Left lung (tissue), 10 donors: ENCODE measurements around the gene CNGA3. TPM values are rescaled to one million over a fixed set of nuclear protein-coding genes. Genes with fewer than 3 reads are reported as not detected.
"Not testable (repeated sequence)": the region's sequence is repeated elsewhere in the genome, so short reads cannot be mapped to it uniquely, and the experiment has no call there.

Experiments
- ATAC-seq: fragments of 200-7000 bp; cut with Tn5 transposase; one replicate; pipeline ENCODE4 v1.9.1; 2020; ENCODE audit warnings: moderate library complexity
- DNase-seq, 4 donors: peaks; one replicate each; pipeline ENCODE4 v3.0.0-alpha.2; 2013 to 2020
- H3K27ac ChIP-seq, 2 donors: fragments of 200-600 bp; sonication (generic) in 1 of 2; one replicate each; pipeline versions ENCODE4 v1.5.0 to v1.8.0; 2020 to 2021
- H3K27me3 ChIP-seq, 2 donors: fragments of 200-600 bp; sonication (generic) in 1 of 2; one replicate each; pipeline versions ENCODE4 v1.5.0 to v1.8.0; 2020 to 2021
- H3K36me3 ChIP-seq, 2 donors: fragments of 200-600 bp; sonication (generic) in 1 of 2; one replicate each; pipeline versions ENCODE4 v1.5.0 to v1.8.0; 2020 to 2021
- H3K4me1 ChIP-seq, 2 donors: fragments of 200-600 bp; one replicate each; pipeline ENCODE4 v1.8.0; 2021
- H3K4me3 ChIP-seq, 2 donors: fragments of 200-600 bp; sonication (generic) in 1 of 2; one replicate each; pipeline versions ENCODE4 v1.5.0 to v1.8.0; 2020 to 2021; ENCODE audit warnings: mild to moderate bottlenecking in 1 of 2
- H3K9me3 ChIP-seq, 2 donors: fragments of 200-600 bp; sonication (generic) in 1 of 2; one replicate each; pipeline versions ENCODE4 v1.5.0 to v1.8.0; 2020 to 2021
- intact Hi-C, 2 donors: fragments of 100-400 bp; cut with DNase I; formaldehyde crosslinking; loops; one replicate each; pipeline versions ENCODE4 v1.11.2 to v1.14.2; 2022
- polyA plus RNA-seq, 6 donors: library from polyadenylated mRNA; unstranded; fragments of 120-200 nt; gene quantifications; one replicate each; pipeline ENCODE4 v1.2.1, GENCODE V29; 2013; ENCODE audit not compliant: insufficient read length in 6 of 6
- total RNA-seq, 2 donors: library from RNA; stranded (reverse); fragmentation: NEBNext Ultra II Directional; extraction: Animal tissue kit (Norgen Biotek cat#: 25700); gene quantifications; one replicate each; pipeline ENCODE4 v1.2.1, GENCODE V29; 2021
- TF ChIP-seq, protein P1 (sequence below), 2 donors: fragments of 200-600 bp; sonication (generic) in 1 of 2; IDR thresholded peaks; one replicate each; pipeline versions ENCODE4 v1.5.0 to v1.8.0; 2021; ENCODE audit warnings: antibody characterized with exemption in 2 of 2
- donor health status: DM: no; HTN: yes; CAD: no.
- donor health status: DM: no; HTN: no; CAD: no.

CNGA3 gene
- total and polyA plus RNA-seq, 8 donors, result 0.04 to 0.10 (median 0.06) TPM; not detected in 3

DNA sequence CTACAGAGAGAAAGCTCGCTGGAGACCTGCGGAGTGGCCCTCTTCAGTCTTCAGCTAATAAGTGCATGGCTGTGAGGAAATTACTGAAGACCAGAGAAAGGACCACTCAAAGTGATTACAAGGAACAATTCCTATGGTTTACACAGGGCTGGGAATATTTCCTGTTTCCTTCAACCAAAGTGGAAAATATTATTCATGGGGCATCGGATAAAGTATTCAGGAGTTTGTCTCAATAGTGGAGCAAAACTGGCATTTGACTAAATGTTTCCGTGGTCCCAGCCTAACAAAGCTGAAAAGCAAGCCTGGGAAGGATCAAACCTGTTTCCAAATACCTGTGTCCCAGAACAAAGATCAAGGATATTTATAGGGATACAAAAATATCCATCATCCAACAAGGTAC lies 32.0 kb upstream of the CNGA3 start:
- no peak overlapping the region for H3K27ac ChIP-seq
- intact Hi-C loops, result no loop called here
- DNase-seq (no peak), ATAC-seq (no peak)
- H3K4me1 ChIP-seq, result no peaks in the 10 kb centered on the region
- H3K9me3 ChIP-seq, result peaks cover 0 to 5% of the 10 kb centered on the region in 2 donors
- TF ChIP-seq, protein P1, sequence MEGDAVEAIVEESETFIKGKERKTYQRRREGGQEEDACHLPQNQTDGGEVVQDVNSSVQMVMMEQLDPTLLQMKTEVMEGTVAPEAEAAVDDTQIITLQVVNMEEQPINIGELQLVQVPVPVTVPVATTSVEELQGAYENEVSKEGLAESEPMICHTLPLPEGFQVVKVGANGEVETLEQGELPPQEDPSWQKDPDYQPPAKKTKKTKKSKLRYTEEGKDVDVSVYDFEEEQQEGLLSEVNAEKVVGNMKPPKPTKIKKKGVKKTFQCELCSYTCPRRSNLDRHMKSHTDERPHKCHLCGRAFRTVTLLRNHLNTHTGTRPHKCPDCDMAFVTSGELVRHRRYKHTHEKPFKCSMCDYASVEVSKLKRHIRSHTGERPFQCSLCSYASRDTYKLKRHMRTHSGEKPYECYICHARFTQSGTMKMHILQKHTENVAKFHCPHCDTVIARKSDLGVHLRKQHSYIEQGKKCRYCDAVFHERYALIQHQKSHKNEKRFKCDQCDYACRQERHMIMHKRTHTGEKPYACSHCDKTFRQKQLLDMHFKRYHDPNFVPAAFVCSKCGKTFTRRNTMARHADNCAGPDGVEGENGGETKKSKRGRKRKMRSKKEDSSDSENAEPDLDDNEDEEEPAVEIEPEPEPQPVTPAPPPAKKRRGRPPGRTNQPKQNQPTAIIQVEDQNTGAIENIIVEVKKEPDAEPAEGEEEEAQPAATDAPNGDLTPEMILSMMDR (IDR thresholded peaks at IDR 0.05), result no peak
- H3K36me3 ChIP-seq, result no peaks in the 10 kb centered on the region
- H3K27me3 ChIP-seq, result peaks cover 0 to 28% of the 10 kb centered on the region in 2 donors
- no peak overlapping the region for H3K4me3 ChIP-seq

DNA sequence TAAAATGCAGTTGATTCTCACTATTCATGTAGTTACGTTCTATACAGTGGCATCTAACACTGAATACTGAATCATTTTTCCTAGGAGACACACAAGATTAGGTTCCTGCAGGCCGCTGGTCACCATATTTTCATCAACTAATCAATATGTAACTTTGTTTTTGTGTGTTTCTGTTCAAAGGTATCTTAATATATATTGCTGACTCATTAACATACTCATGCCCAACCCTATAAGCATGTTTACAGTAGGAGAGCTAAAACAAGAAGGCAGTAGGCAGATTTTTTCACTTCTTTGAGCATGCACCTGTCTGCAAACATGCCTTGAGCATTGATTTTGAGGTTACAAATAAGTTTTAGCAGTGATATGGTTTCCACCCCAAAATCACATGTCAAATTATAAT lies 30.3 kb upstream of the CNGA3 start:
- peaks cover 0 to 16% of the 10 kb centered on the region in 2 donors for H3K27me3 ChIP-seq
- no peak overlapping the region for H3K4me3 ChIP-seq
- H3K4me1 ChIP-seq, result no peaks in the 10 kb centered on the region
- no peak for DNase-seq
- TF ChIP-seq, protein P1 (IDR thresholded peaks at IDR 0.05), result no peak
- H3K9me3 ChIP-seq, result peaks cover 0 to 20% of the 10 kb centered on the region in 2 donors
- no peak overlapping the region for H3K27ac ChIP-seq
- ATAC-seq, result no peak
- no peaks in the 10 kb centered on the region for H3K36me3 ChIP-seq
- intact Hi-C loops, result no loop called here

DNA sequence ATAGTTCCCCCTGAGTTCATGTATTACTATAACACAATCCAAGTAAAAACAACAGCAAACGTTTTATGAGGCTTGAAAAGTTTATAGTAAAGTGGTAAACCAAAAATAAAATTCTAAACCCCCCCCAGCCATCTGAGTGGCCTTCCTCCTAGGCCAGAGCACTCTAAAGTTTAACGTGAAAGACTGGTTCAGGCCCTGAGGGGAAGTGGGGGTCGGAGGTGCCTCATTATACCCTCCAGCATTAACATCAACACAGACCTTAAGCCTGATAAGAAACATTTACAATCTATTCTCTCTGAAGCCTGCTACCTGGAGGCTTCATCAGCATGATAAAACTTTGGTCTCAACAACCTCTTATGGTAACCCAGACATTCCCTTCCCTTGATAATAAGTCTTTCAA lies 29.0 kb upstream of the CNGA3 start:
- no peak for ATAC-seq

GRCh38 chr2:98320171-98320570 lies 26.1 kb upstream of the CNGA3 start:
- H3K36me3 ChIP-seq, H3K4me1 ChIP-seq, ATAC-seq, intact Hi-C loops, H3K4me3 ChIP-seq, H3K27me3 ChIP-seq, DNase-seq, H3K27ac ChIP-seq: not testable (repeated sequence)
- H3K9me3 ChIP-seq, result peaks cover 0 to 47% of the 10 kb centered on the region in 2 donors

More for the DNA sequence above, 29.0 kb upstream of the CNGA3 start:
- no peak overlapping the region for H3K4me3 ChIP-seq
- no peaks in the 10 kb centered on the region for H3K36me3 ChIP-seq
- no peaks in the 10 kb centered on the region for H3K4me1 ChIP-seq
- intact Hi-C loops, result no loop called here
- TF ChIP-seq, protein P1 (IDR thresholded peaks at IDR 0.05), result no peak
- H3K27ac ChIP-seq, result no peak overlapping the region
- H3K9me3 ChIP-seq, result peaks cover 0 to 33% of the 10 kb centered on the region in 2 donors
- DNase-seq, result no peak
- peaks cover 0 to 3% of the 10 kb centered on the region in 2 donors for H3K27me3 ChIP-seq

DNA sequence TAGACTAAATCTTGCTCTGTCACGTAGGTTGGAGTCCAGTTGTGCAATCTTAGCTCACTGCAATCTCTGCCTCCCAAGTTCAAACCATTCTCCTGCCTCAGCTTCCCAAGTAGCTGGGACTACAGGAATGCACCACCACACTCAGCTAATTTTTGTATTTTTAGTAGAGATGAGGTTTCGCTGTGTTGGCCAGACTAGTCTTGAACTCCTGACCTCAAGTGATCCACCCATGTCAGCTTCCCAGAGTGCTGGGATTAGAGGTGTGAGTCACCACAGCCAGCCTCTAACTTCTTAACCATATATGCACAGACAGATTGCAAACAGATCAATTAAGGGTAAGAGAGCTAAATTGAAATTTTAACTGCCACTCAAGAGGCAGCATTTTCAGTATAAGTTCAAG lies 22.1 kb upstream of the CNGA3 start:
- Histone ChIP-seq H3K27ac (no peak overlapping the region), H3K9me3 (peaks cover 0 to 42% of the 10 kb centered on the region in 2 donors), H3K36me3 (no peaks in the 10 kb centered on the region), H3K27me3 (no peaks in the 10 kb centered on the region), H3K4me3 (no peak overlapping the region), H3K4me1 (no peaks in the 10 kb centered on the region)
- TF ChIP-seq, protein P1 (IDR thresholded peaks at IDR 0.05), result no peak
- no peak for ATAC-seq
- intact Hi-C loops, result no loop called here
- DNase-seq, result no peak

GRCh38 chr2:98327776-98328175 lies 18.5 kb upstream of the CNGA3 start:
- H3K4me3 ChIP-seq, result no peak overlapping the region
- H3K36me3 ChIP-seq, result no peaks in the 10 kb centered on the region
- TF ChIP-seq, protein P1 (IDR thresholded peaks at IDR 0.05), result no peak
- H3K27me3 ChIP-seq, result no peaks in the 10 kb centered on the region
- no peak overlapping the region for H3K27ac ChIP-seq
- ATAC-seq (no peak), DNase-seq (no peak)
- no peaks in the 10 kb centered on the region for H3K4me1 ChIP-seq
- peaks cover 0 to 11% of the 10 kb centered on the region in 2 donors for H3K9me3 ChIP-seq
- intact Hi-C loops, result no loop called here
